Stomach smooth muscle (tissue), 2 donors: ENCODE data around the gene NEUROG1.
"Not testable (repeated sequence)": the region's sequence is repeated elsewhere in the genome, so short reads cannot be mapped to it uniquely, and the experiment has no call there.

ENCODE experiments used
- H3K27ac ChIP-seq: one replicate; pipeline ENCODE4 v1.7.0; 2013; ENCODE audit warnings: mild to moderate bottlenecking, low read length, inconsistent platforms
- H3K27me3 ChIP-seq, 2 donors: one replicate each; pipeline ENCODE4 v1.7.0; 2013; ENCODE audit warnings: low read length in 2 of 2; ENCODE audit not compliant: insufficient read depth in 2 of 2, control insufficient read depth in 1 of 2
- H3K36me3 ChIP-seq, 2 donors: one replicate each; pipeline ENCODE4 v1.7.0; 2013; ENCODE audit warnings: low read length in 2 of 2; ENCODE audit not compliant: control insufficient read depth in 2 of 2, insufficient read depth in 2 of 2
- H3K4me1 ChIP-seq: one replicate; pipeline ENCODE4 v1.7.0; 2013; ENCODE audit warnings: low read length; ENCODE audit not compliant: control insufficient read depth, insufficient read depth
- H3K4me3 ChIP-seq, 2 donors: one replicate each; pipeline ENCODE4 v1.7.0; 2013; ENCODE audit warnings: low read length in 2 of 2
- H3K9ac ChIP-seq, 2 donors: one replicate each; pipeline ENCODE4 v1.7.0; 2013; ENCODE audit warnings: low read length in 2 of 2, mild to moderate bottlenecking in 1 of 2
- H3K9me3 ChIP-seq, 2 donors: one replicate each; pipeline ENCODE4 v1.7.0; 2013; ENCODE audit warnings: low read length in 2 of 2; ENCODE audit not compliant: control insufficient read depth in 2 of 2
- donor health status: healthy.
- donor health status: Pancreatic carcinoma.

The NEUROG1 gene

DNA sequence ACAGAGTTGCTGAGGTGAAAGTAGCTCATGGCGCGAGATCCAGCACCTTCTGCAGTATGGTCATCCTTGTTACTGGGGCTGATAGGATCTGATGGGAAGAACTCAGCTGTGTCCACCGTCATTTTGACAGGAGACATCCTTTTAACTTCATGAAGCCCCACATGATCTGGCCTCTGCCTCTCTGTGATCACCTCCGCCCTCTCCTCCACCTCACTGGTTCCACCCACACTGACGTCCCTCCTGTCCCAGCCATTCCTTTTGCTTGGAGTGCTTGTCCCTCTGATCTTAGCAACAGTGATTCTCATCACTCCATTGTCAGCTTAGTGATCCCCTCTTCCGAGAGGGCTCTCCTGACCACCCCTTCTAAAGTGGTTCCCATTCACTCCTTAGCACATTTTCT lies 25.8 kb downstream of the NEUROG1 start:
- Histone ChIP-seq H3K27ac (no peak overlapping the region), H3K36me3 (no peaks in the 10 kb centered on the region), H3K9ac (no peak overlapping the region), H3K4me1 (no peaks in the 10 kb centered on the region), H3K27me3 (peaks cover 17 to 18% of the 10 kb centered on the region in 2 donors), H3K4me3 (no peak overlapping the region), H3K9me3 (peaks cover 0 to 6% of the 10 kb centered on the region in 2 donors)

DNA sequence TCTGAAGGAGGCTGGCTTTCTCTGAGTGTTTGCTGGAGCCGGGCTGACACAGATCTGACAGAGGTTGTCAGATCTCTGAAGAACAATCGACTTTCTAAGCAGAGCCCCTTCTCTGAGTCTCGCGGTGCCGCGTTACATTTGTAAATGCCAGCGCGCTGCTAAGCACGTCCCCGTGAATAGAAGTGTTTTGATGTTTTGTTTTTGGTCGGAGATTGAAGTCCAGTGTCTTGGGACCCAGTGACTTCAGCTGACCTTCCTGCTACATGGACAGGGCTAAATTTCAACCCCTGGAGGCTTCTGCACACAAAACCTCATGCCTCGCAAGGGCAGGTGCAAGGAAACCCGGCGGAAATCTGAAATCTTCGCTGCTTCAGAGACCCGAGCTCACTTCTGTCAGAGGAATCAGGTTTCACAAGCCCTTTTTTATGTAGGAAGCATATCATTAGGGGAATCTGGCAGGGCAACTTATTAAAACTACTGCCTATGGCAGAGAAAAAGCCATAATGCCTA lies 27.2 kb downstream of the NEUROG1 start:
- Histone ChIP-seq H3K4me3 (no peak overlapping the region), H3K27me3 (peaks cover 26% of the 10 kb centered on the region in 2 donors)

DNA sequence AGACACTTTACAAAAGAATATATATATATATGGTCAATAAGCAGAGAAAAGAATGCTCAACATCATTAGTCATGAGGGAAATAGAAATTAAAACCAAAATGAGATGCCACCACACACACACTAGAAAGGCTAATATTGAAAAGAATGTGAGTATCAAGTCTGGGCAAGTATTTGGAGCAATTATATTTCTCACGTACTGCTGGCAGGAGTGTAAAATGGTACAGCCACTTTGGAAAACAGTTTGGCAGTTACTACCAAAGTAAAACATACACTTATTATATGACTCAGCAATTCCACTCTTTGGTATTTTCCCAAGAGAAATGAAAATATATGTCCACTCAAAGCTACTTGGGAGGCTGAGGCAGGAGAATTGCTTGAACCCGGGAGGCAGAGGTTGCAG lies 29.8 kb downstream of the NEUROG1 start:
- Histone ChIP-seq H3K9me3 (no peaks in the 10 kb centered on the region), H3K27me3 (peaks cover 26 to 33% of the 10 kb centered on the region in 2 donors), H3K9ac (no peak overlapping the region), H3K4me1 (no peaks in the 10 kb centered on the region), H3K36me3 (no peaks in the 10 kb centered on the region), H3K4me3 (no peak overlapping the region), H3K27ac (no peak overlapping the region)

More for the DNA sequence above, 27.2 kb downstream of the NEUROG1 start:
- Histone ChIP-seq H3K27ac (no peak overlapping the region), H3K9ac (no peak overlapping the region), H3K9me3 (no peaks in the 10 kb centered on the region), H3K36me3 (no peaks in the 10 kb centered on the region), H3K4me1 (no peaks in the 10 kb centered on the region)

DNA sequence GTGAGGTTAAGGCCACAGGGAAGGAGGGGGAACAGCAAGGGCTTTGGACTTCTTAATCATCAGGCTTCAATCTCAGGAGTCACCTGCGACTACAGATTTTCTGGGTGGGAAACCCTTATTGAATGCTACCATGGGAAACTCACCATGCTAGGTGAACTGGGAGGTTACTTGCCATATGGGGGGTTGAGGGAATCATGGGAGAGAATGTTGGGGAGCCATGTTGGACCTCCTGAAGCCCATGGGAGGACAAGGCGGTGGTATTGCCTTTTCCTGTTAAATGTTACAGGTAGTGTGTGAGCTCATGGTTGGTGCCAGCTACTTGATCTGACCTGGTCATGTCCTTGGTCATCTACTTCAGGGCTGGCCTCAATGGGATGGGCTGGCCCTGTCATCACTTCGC lies 31.4 kb downstream of the NEUROG1 start:
- Histone ChIP-seq H3K9me3 (no peaks in the 10 kb centered on the region), H3K27me3 (peaks cover 16 to 24% of the 10 kb centered on the region in 2 donors), H3K36me3 (no peaks in the 10 kb centered on the region), H3K4me1 (no peaks in the 10 kb centered on the region), H3K4me3 (no peak overlapping the region), H3K27ac (no peak overlapping the region), H3K9ac (no peak overlapping the region)

DNA sequence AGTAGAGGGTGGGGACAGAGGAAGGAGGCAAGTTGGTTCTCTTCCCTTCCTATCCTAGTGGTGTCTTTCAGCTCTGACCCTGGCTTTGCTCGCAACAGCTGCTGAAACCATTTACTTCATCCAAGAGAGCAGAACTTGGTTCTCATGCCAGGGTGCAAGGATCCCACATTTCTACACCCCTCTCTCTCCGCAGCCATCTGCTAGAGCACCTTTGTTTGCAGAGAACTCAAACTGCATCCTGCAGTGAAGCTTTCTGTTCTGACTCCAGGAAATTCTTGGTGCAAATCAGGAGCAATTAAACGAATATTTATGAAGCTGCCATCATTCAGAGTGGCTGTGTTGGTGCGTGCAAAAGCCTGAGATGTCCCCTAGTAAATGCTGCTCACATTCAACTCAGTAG lies 31.9 kb downstream of the NEUROG1 start:
- Histone ChIP-seq H3K27me3 (peaks cover 19 to 24% of the 10 kb centered on the region in 2 donors), H3K9ac (no peak overlapping the region), H3K36me3 (no peaks in the 10 kb centered on the region), H3K27ac (no peak overlapping the region), H3K4me1 (no peaks in the 10 kb centered on the region), H3K4me3 (no peak overlapping the region), H3K9me3 (no peaks in the 10 kb centered on the region)

DNA sequence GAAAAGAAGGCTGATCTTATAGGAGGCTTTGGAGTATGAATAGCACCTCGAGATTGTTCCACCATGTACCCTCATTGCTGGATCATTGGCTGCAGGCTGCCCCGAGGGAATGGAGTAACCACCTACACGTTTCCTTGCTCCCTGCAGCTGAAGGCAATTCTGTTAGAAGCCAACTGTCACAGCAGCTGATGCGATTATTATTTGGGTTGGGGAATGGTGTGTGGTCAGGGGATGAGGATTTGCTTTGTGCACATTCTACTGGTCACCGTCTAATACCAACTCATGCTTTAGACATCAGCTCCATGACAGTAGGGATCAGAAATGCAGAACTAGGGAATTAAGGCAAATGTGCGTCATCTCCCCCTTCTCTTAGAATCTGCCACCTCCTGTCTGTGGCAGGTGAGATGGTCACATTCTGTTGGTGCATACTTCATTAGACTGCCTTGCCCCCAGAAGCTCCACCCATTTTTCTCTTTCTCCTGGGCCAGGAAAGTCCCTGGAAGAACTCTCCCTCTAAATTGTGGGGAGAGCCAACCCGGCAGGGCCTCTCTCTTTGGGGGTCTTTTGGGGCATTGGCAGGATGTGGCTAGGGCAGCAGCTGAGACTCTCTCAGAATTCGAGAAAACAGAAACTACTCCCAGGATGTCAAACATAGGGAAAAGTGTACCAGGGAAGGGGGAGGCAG lies 32.8 kb downstream of the NEUROG1 start:
- no peak overlapping the region for H3K9ac ChIP-seq
- no peaks in the 10 kb centered on the region for H3K36me3 ChIP-seq
- H3K27me3 ChIP-seq = peaks cover 23 to 27% of the 10 kb centered on the region in 2 donors
- H3K9me3 ChIP-seq = no peaks in the 10 kb centered on the region
- no peak overlapping the region for H3K27ac ChIP-seq
- no peak overlapping the region for H3K4me3 ChIP-seq
- no peaks in the 10 kb centered on the region for H3K4me1 ChIP-seq

DNA sequence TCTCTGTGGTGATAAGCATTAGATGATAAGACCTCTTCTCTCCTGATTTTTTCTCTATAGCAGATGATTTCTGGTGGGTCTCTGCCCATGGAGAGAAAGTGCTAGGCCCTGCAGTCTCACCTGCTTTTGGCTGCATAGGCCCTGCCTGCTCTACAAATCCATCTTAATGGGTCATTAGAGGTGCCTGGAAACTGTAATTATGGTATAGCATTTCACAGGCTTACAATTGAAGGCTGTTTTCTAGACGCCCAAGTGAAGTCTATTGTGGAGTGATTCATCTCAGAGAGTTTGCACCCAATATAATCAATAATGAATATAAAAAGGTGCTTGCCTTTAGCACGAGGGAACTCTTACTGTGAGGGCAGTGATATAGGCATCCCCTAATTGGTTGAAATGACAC lies 33.8 kb downstream of the NEUROG1 start:
- no peak overlapping the region for H3K9ac ChIP-seq
- H3K27ac ChIP-seq = no peak overlapping the region
- H3K4me1 ChIP-seq = no peaks in the 10 kb centered on the region
- H3K27me3 ChIP-seq = peaks cover 21% of the 10 kb centered on the region in 2 donors
- no peaks in the 10 kb centered on the region for H3K9me3 ChIP-seq
- H3K36me3 ChIP-seq = no peaks in the 10 kb centered on the region
- H3K4me3 ChIP-seq = no peak overlapping the region

DNA sequence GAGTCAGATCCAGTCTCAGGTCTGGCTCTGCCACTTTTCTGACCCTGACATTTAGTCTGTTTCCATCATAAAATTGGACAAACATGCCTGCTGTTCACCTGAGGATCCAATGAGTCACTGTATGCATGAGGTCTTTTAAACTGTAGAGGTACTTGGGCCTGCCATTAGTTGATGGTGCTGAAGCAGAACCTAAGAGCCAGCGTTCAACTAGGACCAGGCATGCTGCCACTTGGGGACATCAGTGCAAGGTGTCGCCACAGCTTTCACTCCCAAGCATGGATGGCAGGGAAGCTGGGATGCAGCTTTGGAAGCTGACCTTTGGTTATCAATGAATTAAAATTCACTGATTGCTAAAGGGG lies 37.1 kb downstream of the NEUROG1 start:
- Histone ChIP-seq H3K36me3 (no peaks in the 10 kb centered on the region), H3K27me3 (peaks cover 12 to 16% of the 10 kb centered on the region in 2 donors), H3K9me3 (no peaks in the 10 kb centered on the region), H3K27ac (no peak overlapping the region), H3K9ac (no peak overlapping the region), H3K4me3 (no peak overlapping the region), H3K4me1 (no peaks in the 10 kb centered on the region)

DNA sequence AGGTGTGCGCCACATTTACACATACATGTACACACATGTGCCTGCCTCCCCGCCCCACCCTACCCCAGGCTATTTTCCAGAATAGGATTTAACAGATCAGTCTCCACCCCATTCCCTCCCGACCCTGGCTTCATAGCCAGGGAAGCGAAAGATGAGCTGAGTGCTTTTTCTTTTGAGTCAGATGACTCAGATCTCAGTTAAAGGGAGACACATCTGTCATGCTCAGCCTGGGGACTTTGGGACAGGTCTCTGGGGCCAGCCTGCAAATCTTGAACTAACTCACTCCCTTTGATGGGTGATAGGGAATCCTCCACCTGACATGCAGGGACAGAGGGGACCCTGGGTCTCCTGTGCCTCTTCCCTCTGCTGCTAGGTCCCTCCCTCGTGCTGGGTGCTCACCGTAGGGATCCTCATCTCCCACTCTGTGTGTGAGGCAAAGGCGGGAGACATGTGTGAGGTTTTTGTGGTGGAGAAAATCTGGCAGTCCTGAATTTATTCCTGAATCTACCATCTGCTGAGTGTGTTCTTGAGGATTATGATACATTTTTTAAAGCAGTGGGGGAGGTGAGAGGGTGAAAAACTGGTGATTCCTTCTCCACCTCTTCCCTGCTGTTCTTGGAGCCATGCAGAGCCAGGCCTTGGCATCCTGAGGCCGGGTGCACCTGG lies 37.7 kb downstream of the NEUROG1 start:
- Histone ChIP-seq H3K36me3 (no peaks in the 10 kb centered on the region), H3K9me3 (no peaks in the 10 kb centered on the region), H3K27me3 (peaks cover 12 to 14% of the 10 kb centered on the region in 2 donors), H3K4me1 (no peaks in the 10 kb centered on the region), H3K27ac (no peak overlapping the region), H3K4me3 (no peak overlapping the region), H3K9ac (no peak overlapping the region)

DNA sequence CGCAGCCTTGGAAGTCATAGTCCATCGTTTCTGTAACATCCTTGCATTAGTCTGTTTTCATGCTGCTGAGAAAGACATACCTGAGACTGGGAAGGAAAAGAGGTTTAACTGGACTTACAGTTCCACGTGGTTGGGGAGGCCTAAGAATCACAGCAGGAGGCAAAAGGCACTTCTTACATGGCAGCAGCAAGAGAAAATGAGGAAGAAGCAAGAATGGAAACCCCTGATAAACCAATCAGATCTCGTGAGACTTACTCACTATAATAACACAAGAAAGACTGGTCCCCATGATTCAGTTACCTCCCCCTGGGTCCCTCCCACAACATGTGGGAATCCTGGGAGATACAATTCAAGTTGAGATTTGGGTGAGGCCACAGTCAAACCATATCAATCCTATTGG lies 40.2 kb downstream of the NEUROG1 start:
- not testable (repeated sequence) for H3K36me3 ChIP-seq, H3K4me3 ChIP-seq, H3K27ac ChIP-seq, H3K9me3 ChIP-seq, H3K4me1 ChIP-seq, H3K9ac ChIP-seq
- peaks cover 20 to 36% of the 10 kb centered on the region in 2 donors for H3K27me3 ChIP-seq

DNA sequence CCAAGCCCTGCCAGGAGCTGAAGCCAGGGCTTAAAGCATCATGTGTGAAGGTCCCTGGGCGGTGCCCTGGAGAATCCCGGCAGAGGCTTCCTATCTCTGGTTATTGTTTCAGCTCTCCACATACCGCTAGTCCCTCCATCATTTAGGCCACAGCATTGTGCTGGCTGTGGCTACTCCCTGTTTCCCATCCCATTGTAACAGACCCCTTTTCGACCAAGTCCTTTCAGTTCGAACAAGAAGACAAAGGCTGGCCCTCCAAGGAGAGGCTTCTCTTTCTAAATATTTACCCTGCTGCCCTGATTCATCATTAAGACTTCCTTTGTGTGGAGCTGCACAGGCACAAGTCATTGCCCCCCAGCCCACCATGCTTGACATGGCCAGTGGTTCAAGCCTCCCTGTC lies 41.6 kb downstream of the NEUROG1 start:
- H3K27ac ChIP-seq = no peak overlapping the region
- H3K36me3 ChIP-seq = no peaks in the 10 kb centered on the region
- peaks cover 16% of the 10 kb centered on the region for H3K4me1 ChIP-seq
- H3K9me3 ChIP-seq = no peaks in the 10 kb centered on the region
- H3K27me3 ChIP-seq = peaks cover 34 to 46% of the 10 kb centered on the region in 2 donors
- H3K4me3 ChIP-seq = no peak overlapping the region
- H3K9ac ChIP-seq = no peak overlapping the region
